ENCODE measurements around the gene HLA-DPB1.

Gene HLA-DPB1

DNA sequence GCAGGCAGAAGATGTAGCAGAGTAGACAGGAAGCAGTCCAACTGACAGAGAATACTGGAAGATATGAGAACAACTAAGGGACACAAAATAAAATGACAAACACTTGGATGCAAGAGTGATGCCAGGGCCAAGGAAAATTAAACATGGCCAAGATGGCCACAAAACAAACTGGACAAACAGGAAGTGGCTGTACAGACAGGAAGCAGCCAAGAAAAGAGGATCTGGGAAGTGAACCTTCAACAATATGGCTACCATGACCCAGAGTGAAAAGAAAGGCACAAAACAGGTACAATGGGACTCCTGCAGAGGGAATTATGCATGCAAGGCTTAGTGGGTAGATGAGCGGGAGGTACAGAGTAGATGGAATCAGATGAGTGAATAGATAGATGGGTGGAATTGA is 29.1 kb downstream of the HLA-DPB1 start:
- no peak for DNase-seq

DNA sequence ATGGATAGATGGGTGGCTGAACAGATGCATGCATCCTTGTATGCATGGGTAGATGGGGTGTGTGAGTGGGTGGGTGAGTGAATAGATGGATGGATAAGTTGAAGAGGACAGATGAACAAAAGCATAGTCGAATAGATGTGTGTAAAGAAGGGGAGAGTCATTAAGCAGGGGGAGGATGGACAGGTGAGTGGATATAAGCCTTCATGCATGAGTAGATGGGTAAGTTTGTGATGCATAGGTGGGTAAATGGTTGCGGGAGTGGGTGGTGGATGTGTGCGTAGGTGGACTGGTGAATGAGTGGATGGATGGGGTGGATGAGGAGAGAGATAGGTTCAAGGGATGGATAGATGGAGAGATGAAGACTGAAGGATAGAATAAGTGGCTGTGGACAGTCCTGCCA is 29.6 kb downstream of the HLA-DPB1 start:
- DNase-seq = no peak

DNA sequence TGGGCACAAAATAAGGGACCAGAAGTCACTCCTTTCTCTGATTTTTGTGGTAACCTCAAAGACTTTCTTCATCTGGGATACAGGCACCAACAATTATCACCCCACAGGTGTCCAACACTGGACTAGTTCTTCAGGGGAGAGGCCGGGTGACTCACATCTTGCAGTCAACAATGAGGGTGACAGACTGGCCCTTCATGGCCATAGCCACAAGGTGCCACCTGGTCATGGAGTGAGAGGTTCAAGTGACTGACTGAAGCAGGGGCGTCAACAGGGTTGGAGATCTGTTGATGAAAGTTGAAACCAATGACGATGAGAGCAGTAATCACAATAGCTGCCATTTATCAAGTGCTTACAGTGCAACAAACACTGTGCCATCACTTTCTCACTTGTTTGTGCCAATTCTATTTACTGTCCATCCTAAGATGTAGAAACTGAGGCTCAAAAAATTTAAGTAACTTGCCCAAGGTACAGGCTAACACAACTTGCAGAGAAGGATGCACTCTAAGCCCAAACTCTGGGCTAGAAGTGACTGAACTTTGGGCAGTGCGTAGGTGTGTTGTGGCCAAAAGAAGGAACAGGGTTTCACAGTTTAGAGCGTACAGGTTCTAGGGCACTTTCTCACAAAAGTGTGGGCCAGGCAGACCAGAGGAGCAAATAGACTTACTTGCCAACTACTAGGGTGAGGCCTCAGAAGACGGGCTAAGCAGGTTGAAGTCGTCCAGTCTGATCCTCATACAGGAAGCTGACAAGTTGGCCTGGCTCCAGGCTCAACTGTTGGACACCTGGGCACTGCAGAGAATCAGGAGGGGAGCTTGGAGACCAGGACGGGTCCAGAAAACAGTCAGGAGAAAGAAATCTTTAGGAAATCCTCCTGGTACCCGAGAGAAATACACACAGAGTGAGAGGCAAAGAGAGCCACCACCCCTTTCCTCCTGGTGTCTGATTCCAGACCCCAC is 30.4 kb downstream of the HLA-DPB1 start:
- no peak for DNase-seq

DNA sequence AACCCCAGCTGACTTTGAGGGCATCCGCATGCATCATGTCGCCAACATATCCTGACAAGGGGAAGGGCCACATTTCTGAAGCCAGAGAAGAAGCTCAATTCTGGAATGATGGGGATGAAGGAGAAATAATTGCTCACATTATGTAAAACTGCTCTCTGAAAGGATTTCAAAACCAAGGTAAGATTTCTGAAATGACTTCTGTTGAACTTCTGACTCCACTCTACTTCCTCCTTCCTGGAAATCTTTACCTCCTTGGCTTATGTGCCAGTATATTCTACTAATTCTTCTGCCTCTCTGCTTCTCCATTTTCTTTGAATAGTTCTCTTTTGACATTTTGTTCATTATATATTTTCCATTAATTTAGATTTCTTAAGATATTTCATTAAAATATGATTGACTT is 31.9 kb downstream of the HLA-DPB1 start:
- DNase-seq = no peak

DNA sequence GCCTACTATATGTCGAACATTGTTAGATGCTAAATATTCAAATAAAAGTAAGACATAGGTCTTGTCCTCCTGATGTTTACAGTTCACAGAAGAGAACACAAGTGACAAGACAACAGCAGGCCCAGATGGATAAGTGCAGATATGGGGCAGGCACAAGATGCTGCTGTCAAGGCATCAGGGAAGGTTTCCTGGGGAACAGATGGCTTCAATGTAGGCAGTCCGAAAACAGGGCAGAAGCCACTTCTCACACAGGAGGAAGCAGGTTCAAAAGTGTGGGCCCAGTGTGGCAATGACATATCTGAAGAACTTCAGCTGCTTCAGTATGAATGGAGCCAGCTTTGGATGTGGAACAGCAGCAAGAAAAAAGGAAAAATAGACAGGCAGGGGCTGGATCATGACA is 32.5 kb downstream of the HLA-DPB1 start:
- DNase-seq = no peak

DNA sequence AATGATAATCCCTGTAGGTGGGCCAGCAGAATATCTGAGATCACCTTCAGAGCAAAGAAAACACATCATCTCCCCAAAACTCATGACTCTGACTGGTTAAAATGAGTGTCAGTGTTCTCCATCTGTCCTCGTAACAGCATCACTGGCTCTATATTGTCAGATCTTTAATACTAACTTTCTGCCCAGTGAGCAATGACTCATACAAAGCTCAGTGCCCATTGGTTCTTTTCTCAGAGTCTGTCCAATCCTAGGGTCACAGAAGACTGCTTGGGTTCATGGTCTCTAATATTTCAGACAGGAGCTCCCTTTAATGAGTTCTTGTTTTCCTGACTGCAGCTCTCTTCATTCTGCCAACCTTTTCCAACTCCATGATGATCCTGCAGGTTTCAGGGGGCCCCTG is 36.4 kb downstream of the HLA-DPB1 start:
- peak; percentile 18 for DNase-seq

DNA sequence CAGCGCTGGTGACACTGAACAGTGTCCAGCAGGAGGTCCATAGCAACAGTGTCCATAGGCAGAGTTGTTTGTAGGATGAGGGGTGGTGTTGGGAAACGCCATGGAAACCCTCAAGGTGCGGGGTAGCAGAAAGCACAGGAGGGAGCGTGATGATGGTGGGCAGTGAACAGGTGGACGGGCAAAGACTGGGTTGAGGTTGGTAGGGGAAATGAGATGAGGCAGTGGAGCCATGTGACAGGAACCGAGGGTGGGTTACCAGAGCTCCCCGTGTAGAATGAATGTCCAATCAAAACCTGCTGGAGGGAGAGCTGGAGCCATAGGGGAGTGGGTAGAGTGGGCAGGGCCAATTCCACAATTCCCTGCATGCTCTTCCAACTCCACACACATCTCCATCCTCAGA is 38.0 kb downstream of the HLA-DPB1 start:
- DNase-seq = no peak

DNA sequence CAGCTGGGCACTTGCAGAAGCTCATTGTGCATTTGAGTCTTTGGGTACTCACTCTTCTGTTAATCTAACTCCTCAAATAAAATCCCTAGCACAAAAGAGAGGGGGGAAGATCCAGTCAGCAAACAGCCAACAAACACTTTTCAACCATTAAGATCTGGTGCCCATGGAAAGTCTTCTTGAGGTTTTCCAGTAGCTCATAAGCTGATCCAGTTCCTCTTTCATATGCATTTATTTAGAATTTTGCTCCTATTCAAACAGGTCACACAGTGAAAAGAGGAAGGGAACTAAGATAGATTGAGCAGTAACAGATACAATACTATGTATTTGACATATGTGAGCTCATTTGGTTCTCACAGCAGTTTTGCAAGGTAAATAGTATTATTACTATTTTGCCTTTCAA is 38.6 kb downstream of the HLA-DPB1 start:
- DNase-seq = no peak

DNA sequence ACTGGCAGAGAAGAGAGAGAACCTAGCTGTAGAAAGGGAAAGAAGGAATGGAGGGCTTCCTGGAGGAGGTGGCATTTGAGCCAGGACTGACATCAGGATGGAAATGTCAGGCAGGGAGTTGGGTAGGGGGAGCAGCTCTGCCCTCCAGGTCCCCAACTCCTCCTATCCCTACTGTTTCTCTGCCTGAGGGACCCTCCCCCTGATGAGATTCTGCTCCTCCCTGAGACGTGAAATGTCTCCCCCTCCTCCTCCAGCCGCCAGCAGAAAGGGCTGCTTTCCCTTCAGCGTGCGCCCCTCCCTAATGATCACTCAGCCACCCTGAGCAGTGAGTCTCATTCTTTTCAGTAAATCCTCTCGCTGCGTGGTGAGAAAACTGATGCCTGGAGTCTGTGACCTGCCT is 40.6 kb downstream of the HLA-DPB1 start:
- no peak for DNase-seq

DNA sequence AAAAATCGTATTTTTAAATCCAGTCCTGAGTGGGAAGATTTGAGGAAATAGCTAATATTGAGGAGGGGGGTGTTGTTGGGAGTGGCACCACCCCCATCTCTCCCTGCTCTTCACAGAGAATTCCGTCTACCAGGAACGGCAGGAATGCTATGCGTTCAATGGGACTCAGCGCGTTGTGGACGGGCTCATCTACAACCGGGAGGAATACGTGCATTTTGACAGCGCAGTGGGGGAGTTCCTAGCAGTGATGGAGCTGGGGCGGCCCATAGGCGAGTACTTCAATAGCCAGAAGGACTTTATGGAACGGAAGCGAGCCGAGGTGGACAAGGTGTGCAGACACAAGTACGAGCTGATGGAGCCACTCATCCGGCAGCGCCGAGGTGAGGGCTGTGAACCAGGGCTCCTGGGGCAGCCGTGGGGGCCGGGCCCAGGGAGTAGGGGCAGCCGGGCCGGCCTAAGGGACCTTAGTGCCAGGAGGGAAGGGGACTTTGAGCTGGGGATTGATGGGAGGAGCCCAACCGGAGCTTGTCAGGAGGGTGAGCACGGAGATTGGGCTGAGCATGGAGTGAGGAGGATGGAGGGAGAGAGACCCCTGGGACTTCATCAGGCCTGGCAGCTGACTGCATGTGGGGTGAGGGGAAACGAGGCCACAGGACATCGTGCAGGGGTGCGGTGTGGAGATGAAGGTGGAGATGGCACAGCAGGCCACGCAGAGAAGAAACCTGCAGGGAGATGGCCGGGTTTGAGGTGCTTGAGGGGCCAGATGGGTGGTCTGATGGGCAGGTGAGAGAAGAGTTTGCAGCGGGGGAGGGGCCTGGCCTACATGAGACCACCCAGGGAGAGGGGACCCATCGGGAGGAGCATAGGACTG is 41.3 kb downstream of the HLA-DPB1 start:
- no peak for DNase-seq

DNA sequence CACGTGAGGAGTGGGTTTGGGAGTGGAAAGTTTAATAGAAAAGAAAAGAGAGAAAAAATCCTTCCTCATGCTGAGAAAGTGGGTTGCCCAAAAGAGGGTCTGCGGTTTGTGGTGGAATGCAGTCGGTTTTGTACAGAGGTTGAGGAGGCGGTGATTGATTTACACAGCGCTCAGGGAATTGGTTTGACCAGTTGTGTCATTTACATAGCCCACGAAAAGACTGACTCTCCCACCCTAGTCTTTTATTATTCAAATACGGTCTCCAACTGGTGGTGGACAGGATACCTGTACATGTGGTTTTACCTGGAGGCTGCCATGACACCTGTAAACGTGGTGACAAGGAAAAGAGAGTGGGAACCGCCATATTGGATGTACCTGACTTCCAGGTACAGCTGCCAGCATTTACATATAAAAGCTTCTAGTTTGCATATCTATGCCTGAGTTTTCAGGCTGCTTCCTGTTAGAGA is 42.1 kb downstream of the HLA-DPB1 start:
- DNase-seq = no peak

DNA sequence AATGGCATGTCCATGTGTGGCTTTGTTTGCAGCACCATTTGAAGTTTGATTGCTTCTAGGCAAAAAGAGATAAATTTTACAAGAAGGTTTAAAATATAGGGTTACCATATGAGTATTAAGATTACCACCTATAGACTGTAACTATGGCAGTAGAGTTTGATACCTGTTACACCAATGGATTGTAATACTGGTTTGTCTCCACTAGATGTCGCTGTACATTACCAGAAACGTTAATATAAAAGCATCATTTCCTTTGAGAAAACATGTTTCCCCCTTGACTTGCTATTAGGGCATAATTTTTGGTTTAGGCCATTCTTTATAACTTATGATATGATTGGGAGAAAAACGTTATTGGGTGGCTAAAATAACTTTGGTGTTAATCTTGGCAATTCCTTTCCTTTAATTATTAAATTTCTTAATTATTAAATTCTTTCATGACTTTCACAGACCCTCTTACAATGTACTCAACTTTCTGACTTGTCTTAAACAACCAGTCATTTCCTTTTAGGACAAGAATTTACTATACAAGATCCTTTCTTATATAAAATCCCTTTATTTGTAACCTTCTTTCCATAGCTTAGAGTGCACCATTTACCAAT is 42.8 kb downstream of the HLA-DPB1 start:
- DNase-seq = peak; percentile 33

DNA sequence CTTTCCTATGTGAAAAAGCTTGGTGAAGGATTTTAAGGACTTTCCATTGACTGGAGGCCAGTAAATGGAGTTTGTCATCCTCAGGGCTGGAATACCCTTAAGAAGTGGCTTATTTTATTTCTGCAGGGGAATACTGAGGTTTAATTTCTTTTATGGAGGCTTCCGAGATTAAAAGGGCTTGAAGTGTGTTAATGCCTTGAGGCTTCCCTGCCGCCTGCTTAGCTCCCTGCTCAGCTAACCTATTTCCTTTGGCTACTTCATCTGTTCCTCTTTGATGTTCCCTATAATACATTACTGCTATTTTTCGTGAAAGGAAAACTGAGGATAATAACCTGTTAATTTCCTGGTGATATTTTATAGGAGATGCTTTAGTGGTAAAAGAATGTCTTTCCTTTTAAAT is 44.2 kb downstream of the HLA-DPB1 start:
- DNase-seq = no peak

DNA sequence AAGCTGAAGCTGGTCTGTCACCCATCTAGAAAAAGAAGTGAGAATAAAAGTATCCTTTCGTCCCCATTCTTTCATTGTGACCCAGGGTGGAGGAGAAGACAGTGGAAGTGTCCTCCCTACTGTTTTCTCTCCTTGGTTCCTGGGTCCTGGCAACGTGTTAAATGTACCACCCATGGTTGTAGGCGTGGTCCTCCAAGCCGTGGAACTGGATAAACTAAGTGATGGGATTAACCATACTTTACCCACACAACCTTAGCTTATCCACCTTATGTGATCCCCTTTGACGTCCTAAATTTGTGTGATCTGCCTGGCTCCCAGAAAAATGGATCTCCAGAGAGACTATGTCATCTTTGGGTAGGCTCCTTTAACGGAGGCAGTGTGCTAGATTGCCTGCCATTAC is 47.4 kb downstream of the HLA-DPB1 start:
- no peak for DNase-seq

DNA sequence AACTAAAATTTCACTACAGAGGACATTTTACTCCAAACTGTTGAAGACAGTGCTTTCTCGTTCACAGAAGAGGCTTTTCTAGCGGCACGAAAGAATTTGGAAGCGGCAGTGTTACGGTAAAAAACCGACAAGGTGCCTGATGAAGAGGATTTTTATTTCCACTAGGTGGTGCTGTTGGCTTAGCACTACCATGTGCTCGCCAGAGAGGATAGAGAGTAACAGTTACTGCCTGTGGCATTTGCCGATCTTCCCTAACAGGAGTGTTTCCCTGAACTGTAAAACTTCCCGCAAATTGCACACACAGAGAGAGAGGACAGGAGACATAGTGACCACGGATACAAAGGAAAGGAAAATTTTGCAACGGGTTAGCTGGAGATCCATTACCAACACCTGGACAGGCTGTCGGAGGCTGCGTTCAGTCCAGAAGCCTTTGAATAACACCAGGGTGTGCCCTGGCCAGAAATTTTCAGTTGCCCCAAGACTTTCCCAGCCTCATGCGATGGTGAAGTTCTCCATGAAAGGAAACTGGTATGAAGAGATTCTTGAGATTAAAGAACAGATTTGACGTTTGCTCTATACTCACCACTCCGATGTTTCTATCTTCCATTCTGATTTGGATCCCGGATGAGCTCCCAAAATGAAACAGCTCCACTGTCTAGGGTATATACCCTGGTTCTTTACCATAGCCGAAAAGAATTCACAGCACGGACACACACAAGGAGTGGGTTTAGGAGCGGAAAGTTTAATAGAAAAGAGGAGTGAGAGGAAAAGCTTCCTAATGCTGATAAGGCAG is 48.1 kb downstream of the HLA-DPB1 start:
- no peak for DNase-seq

DNA sequence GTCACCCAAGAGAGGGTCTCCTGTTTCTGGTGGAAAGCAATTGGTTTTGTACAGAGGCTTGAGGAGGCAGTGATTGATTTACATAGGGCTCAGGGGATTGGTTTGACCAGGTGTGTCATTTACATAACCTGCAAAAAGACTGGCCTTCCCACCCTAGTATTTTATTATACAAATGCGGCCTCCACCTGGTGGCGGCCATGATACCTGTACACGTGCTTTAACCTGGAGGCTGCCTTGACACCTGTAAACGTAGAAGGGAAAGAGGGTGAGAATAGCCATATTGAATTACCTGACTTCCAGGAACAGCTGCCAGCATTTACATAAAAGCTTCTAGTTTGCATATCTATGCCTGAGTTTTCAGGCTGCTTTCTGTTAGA is 48.7 kb downstream of the HLA-DPB1 start:
- no peak for DNase-seq

DNA sequence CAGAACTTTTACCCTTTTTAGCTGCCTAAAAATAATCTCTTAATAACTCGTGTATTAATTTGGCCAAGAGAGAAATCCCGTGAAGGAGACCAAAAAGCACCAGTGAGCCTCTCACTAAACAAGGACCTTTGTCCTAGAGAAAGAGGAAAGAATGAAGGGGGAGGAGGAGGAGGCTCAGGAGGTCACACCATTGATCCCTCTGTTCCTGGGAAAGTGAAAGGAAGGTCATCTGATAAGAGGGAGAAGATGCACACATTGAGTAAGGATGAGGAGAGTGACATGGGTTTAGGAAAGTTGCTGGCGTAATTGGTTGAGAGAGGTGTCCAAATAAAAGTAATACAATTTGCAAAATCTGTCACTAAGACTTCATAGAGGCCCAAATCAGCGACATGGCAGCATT is 49.2 kb downstream of the HLA-DPB1 start:
- DNase-seq = no peak

DNA sequence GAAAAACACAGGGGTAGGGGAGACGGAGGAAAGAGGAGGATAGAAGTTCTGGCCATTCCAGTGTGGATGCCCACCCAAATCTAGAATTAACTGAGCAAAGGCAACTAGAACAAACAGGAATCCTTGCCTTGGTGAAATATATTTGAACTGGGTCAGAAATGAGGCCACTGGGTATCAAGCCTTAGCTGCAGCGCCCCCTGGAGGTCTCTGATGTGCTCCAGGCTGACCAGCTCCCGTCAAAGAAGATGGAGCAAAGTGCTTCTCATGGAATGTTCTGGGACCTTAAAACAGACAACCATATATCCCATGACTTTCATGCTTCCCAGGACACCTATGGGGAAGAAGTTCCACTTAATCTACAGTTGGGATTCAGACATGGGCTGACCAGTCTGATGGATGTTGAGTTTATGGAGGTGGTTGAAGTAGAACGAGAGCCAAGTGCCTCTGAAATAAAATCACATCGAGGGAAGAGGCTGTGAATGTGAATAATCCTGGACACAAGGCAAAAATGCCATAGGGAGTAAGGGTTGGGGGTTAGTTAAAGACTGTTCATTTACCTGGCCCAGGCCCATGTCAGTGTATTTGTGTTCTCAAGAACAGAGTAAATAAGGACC is 50.4 kb downstream of the HLA-DPB1 start:
- peak; percentile 51 for DNase-seq

DNA sequence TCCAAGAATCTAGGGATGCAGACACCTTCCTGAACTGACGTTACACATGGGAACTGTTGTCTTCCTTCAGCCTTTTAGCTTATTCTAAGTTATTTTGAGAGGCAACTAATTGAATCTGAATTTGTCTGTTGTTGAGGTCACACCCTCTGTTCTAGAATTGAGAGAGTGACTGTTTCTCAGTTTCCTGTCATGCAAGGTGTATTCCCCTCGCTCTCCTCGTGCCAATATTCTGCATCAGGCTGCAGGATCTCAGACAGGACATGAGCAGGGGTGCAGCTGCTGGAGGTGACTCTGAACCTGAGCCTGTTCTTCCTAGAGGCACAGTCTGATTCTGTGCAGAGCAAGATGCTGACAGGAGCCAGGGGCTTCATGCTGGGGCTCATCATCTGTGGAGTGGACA is 52.5 kb downstream of the HLA-DPB1 start:
- no peak for DNase-seq

DNA sequence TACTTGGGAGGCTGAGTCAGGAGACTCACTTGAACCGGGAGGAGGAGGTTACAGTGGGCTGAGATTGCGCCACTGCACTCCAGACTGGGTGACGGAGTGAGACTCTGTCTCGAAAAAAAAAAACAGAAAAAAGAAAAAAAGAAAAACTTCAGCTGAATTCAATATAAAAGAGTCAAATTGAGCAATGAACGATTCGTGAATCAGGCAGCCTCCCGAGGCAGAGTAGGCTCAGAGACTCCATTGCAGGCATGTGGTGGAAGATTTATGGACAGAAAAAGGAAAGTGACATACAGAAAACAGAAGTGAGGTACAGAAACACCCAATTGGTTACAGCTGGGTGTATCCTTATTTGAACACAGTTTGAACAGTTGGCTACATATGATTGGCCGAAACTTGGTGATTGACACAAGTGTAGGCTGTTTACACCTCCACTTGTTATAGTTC is 56.3 kb downstream of the HLA-DPB1 start:
- no peak for DNase-seq

DNA sequence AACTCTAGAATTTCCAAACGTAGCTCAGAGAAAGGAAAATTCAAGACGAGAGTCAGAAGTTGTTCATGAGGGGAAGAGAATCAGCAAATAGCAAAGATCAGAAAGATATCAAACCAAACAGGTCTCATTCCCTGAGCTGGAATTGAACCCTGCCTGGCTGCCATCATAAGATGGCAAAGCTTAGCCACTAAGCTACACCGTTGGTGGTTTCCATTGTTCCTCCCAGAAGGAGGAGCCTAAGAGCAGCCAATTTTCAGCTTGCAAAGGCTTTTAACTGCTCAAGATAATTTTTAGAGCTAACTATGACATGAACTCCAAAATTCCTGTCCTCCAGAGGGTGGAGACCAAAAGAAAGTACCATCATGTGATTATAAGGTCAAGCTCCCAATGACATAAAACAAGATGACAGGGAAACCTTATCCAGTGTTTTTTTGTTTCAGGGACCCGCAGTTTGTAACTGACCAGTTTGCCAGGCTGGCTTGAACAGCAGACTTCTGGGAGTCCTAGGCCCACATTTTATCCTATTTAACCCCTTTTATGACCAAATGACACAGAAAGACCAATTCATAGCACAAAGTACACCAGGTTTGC is 60.6 kb downstream of the HLA-DPB1 start:
- DNase-seq = no peak

Data from effector CD4-positive, alpha-beta T cell (primary cell).